HepG2 (cell line): ENCODE data around the gene VPS37D. TPM values are rescaled to one million over a fixed set of nuclear protein-coding genes. Genes with fewer than 3 reads are reported as not detected.

Experiments used
- AGO2 ChIP-seq: fragments of 200-400 bp; formaldehyde crosslinking; optimal IDR thresholded peaks from 2 replicates; pipeline ENCODE3; 2017; ENCODE audit warnings: mild to moderate bottlenecking, low read depth, low read length, moderate library complexity
- BCL3 ChIP-seq: sonication (generic); formaldehyde crosslinking; IDR thresholded peaks from 2 replicates; pipeline ENCODE4 v1.5.1; 2020; ENCODE audit warnings: mild to moderate bottlenecking, missing genetic modification reagents, moderate library complexity
- BRCA1 ChIP-seq: sonication (generic); formaldehyde crosslinking; IDR thresholded peaks from 2 replicates; pipeline ENCODE4 v1.4.0; 2020; ENCODE audit warnings: missing genetic modification reagents
- CSRNP2 ChIP-seq: sonication (generic); formaldehyde crosslinking; conservative IDR thresholded peaks from 2 replicates; pipeline ENCODE4 v1.8.0; 2022; ENCODE audit warnings: low read depth, missing genetic modification reagents
- DMAP1 ChIP-seq: IDR thresholded peaks from 2 replicates; pipeline ENCODE4 v1.6.1; 2016
- HNRNPH1 ChIP-seq: fragments of 200-400 bp; formaldehyde crosslinking; optimal IDR thresholded peaks from 2 replicates; pipeline ENCODE3; 2017; ENCODE audit warnings: mild to moderate bottlenecking, low read depth, low read length
- HOXA7 ChIP-seq: sonication (generic); formaldehyde crosslinking; IDR thresholded peaks from 2 replicates; pipeline ENCODE4 v1.8.1; 2022; ENCODE audit warnings: mild to moderate bottlenecking, missing genetic modification reagents, moderate library complexity
- ISX ChIP-seq: sonication (generic); formaldehyde crosslinking; conservative IDR thresholded peaks from 2 replicates; pipeline ENCODE4 v1.5.0; 2020; ENCODE audit warnings: missing genetic modification reagents
- JARID2 ChIP-seq: sonication (generic); formaldehyde crosslinking; IDR thresholded peaks from 2 replicates; pipeline ENCODE4 v1.8.1; 2023; ENCODE audit warnings: missing genetic modification reagents, inconsistent platforms; ENCODE audit not compliant: insufficient replicate concordance
- NFKB2 ChIP-seq: sonication (generic); formaldehyde crosslinking; IDR thresholded peaks from 2 replicates; pipeline ENCODE4 v1.4.0; 2020; ENCODE audit warnings: missing genetic modification reagents, borderline replicate concordance
- SMAD3 ChIP-seq: sonication (generic); formaldehyde crosslinking; IDR thresholded peaks from 2 replicates; pipeline ENCODE4 v1.4.0; 2020; ENCODE audit warnings: missing genetic modification reagents
- SNAPC5 ChIP-seq: sonication (generic); formaldehyde crosslinking; IDR thresholded peaks from 2 replicates; pipeline ENCODE4 v1.8.1; 2023; ENCODE audit warnings: mild to moderate bottlenecking, missing genetic modification reagents, borderline replicate concordance
- TAF15 ChIP-seq: fragments of 200-400 bp; formaldehyde crosslinking; IDR thresholded peaks from one replicate; pipeline ENCODE4 v1.6.1; 2018; ENCODE audit warnings: mild to moderate bottlenecking, low read depth, low read length; ENCODE audit not compliant: poor library complexity, severe bottlenecking
- ZBTB49 ChIP-seq: sonication (generic); formaldehyde crosslinking; IDR thresholded peaks from 2 replicates; pipeline ENCODE4 v1.4.0; 2020; ENCODE audit warnings: missing genetic modification reagents, borderline replicate concordance
- ZNF124 ChIP-seq: sonication (generic); formaldehyde crosslinking; IDR thresholded peaks from 2 replicates; pipeline ENCODE4 v1.4.0; 2020; ENCODE audit warnings: missing genetic modification reagents
- ZNF558 ChIP-seq: sonication (generic); formaldehyde crosslinking; IDR thresholded peaks from 2 replicates; pipeline ENCODE4 v1.9.0; 2022; ENCODE audit warnings: mild to moderate bottlenecking, missing genetic modification reagents, borderline replicate concordance
- ZNF589 ChIP-seq: sonication (generic); formaldehyde crosslinking; conservative IDR thresholded peaks from 2 replicates; pipeline ENCODE4 v1.8.0; 2022; ENCODE audit warnings: mild to moderate bottlenecking, moderate library complexity, missing genetic modification reagents
- ZNF766 ChIP-seq: sonication (generic); formaldehyde crosslinking; IDR thresholded peaks from 2 replicates; pipeline ENCODE4 v1.5.0; 2020; ENCODE audit warnings: missing genetic modification reagents, borderline replicate concordance
- ZNF839 ChIP-seq: sonication (generic); formaldehyde crosslinking; IDR thresholded peaks from 2 replicates; pipeline ENCODE4 v1.4.0; 2020; ENCODE audit warnings: missing genetic modification reagents, mild to moderate bottlenecking, borderline replicate concordance
- ZSCAN20 ChIP-seq: sonication (generic); formaldehyde crosslinking; IDR thresholded peaks from 2 replicates; pipeline ENCODE4 v1.4.0; 2020; ENCODE audit warnings: missing genetic modification reagents, mild to moderate bottlenecking, borderline replicate concordance
- ZUFSP ChIP-seq: sonication (generic); formaldehyde crosslinking; IDR thresholded peaks from 2 replicates; pipeline ENCODE4 v1.9.0; 2021; ENCODE audit warnings: missing genetic modification reagents, mild to moderate bottlenecking, borderline replicate concordance
- polyA plus RNA-seq, 8 experiments: library from polyadenylated mRNA; depleted of rRNA in 3 of 8; stranded (reverse) in 7 of 8; unstranded in 1 of 8; fragments of >200 nt; fragmentation: Illumina TruSeq in 4 of 8; extraction: Trizol in 4 of 8; gene quantifications; 2 replicates each; pipeline versions ENCODE4 v1.2.1 to v1.2.3, GENCODE V29; 2011 to 2016; ENCODE audit warnings: low read depth in 4 of 8, missing spikeins in 1 of 8, mixed read lengths in 1 of 8; ENCODE audit not compliant: insufficient read depth in 1 of 8
- total RNA-seq, 5 experiments: library from RNA; depleted of rRNA; stranded (reverse); fragments of >200 nt; fragmentation: Illumina TruSeq; extraction: Trizol; gene quantifications; 2 replicates each; pipeline ENCODE4 v1.2.3, GENCODE V29; 2016; ENCODE audit warnings: low read depth in 1 of 5

Gene VPS37D
- total and polyA plus RNA-seq, 2 of the 13 experiments (the other 11 are each of a cell fraction or from before 2014, with no cell fraction given), result 3.8 to 6.3 TPM

- TF ChIP-seq ZNF766 (0 out of 2 replicates have a peak, but pooled peaks have one; percentile 10), TAF15 (peak; percentile 58), ZNF839 (CRISPR knock-in tag) (no peak), ZUFSP (CRISPR knock-in tag) (no peak), DMAP1 (peak; percentile 65; the same call in 1 of the 2 replicates), BCL3 (CRISPR knock-in tag) (peak; percentile 44; the same call in 1 of the 2 replicates), ISX (CRISPR knock-in tag) (no peak), JARID2 (CRISPR knock-in tag) (no peak), BRCA1 (no peak), SMAD3 (0 out of 2 replicates have a peak, but pooled peaks have one; percentile 39), NFKB2 (CRISPR knock-in tag) (peak; percentile 62; the same call in 1 of the 2 replicates), CSRNP2 (CRISPR knock-in tag) (no peak), HOXA7 (no peak), AGO2 (peak; percentile 99), HNRNPH1 (no peak), ZNF589 (CRISPR knock-in tag) (no peak; the same call in none of the 2 replicates), ZNF558 (CRISPR knock-in tag) (no peak; the same call in 1 of the 2 replicates), ZNF124 (CRISPR knock-in tag) (no peak; the same call in 1 of the 2 replicates), SNAPC5 (CRISPR knock-in tag) (no peak), ZBTB49 (CRISPR knock-in tag) (no peak), ZSCAN20 (CRISPR knock-in tag) (no peak)
These were observed 44.5 kb upstream of the VPS37D start (continued) for GRCh38 chr7:73622909-73623797.
